Measurements from ENCODE around the gene TLX2.

TLX2 gene

DNA sequence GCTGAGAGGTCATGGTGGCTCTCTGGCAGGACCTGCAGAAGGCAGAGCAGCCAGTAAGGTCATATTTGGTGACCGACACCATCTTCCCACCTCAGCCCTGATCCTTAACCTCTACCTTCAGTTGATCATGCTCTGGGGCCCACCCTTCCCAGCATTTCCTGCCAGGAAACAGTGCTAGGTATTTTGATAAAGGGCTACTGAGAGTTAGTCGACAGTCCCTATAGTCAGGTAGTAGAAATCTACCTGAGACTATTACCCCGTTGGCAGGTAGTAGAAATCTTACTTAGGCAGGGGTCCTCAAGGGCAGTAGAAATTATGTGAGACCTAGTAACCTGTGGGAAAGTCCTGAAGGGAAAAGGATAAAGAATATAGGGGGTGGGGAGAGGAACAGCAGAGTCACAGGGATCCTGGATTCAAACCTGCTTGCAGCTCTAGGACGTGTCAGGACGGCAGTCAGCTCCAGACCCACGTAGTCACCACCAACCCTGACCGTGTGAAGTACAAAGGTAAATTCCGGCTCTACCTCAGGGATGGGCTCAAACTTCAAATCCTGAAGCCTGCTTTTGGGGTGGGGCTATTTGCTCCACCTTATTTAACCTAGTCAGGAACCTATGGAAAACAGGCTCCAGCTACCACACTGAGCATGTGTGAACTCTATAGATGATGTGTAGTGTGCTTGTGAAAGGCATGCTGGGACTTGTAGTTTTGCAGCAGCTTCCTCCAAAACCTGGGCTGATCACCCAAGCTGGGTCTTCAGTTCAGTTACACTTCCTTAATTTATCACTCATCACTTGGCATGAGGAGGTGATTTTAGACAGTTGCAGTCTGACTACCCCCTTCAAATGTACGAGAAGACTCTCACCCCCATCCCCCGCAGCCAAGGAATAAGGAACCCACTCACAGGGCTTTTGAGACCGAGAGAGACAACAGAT is 11.7 kb downstream of the TLX2 start, which contains the start of gene DQX1:
TSS of gene DQX1 (minus strand) at position 515 of the 932 bp plus-strand sequence. CDS start at position 13, 502 bp downstream.
- Histone ChIP-seq H3K9me3 (ENCODE audit: control insufficient read depth in 1 of 2, low read length in 2 of 2) (no peaks in the 10 kb centered on the region), H3K36me3 (ENCODE audit: control insufficient read depth in 1 of 2, insufficient read depth in 2 of 2, low read length in 2 of 2) (peaks cover 21 to 35% of the 10 kb centered on the region in 2 donors), H3K27ac (ENCODE audit: low read depth, low read length) (peak within 1 kb of the TSS; percentile 27), H3K9ac (ENCODE audit: low read depth in 1 of 2, low read length in 2 of 2) (peak within 1 kb of the TSS; percentile 63 to 77), H3K4me1 (ENCODE audit: control insufficient read depth in 1 of 2, insufficient read depth in 2 of 2, low read length in 2 of 2) (peaks cover 28 to 30% of the 10 kb centered on the region in 2 donors), H3K4me3 (ENCODE audit: low read depth in 1 of 2, low read length in 2 of 2) (peak within 1 kb of the TSS; percentile 66 to 68), H3K27me3 (ENCODE audit: control insufficient read depth in 1 of 2, insufficient read depth in 2 of 2, low read length in 2 of 2) (no peaks in the 10 kb centered on the region)

DNA sequence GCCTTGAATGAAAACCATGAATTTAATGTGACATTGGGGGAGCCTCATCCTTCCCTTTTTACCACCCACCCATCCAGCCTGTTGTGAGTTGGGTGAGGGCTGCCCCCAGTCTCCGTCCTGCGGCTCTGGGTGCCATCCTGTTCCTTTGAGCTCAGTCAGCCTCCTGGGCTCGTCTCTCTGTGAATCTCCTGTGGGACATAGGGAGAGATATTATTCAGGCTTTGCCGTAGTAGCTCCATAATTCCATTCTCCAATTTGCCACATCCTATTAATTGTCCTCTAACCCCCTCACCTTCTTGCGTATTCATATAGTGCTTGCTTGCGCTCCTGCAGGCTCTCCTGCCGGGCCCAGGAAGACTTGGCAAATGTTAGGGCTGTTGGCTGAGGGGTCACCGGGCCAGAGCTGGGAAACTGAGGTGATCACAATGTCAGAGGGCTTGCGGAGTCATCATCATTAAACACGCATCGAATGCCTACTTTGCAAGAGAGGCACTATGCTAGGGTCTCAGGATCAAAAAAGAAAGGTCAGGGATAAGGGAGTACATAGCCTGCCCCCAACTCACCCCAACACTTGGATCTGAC is 12.5 kb downstream of the TLX2 start:
- H3K9ac ChIP-seq (ENCODE audit: low read depth in 1 of 2, low read length in 2 of 2), result no peak overlapping the region
- H3K4me3 ChIP-seq (ENCODE audit: low read depth in 1 of 2, low read length in 2 of 2), result no peak overlapping the region
- H3K27ac ChIP-seq (ENCODE audit: low read depth, low read length), result no peak overlapping the region
- no peaks in the 10 kb centered on the region for H3K9me3 ChIP-seq (ENCODE audit: control insufficient read depth in 1 of 2, low read length in 2 of 2)
- H3K27me3 ChIP-seq (ENCODE audit: control insufficient read depth in 1 of 2, insufficient read depth in 2 of 2, low read length in 2 of 2), result no peaks in the 10 kb centered on the region
- peaks cover 21 to 30% of the 10 kb centered on the region in 2 donors for H3K36me3 ChIP-seq (ENCODE audit: control insufficient read depth in 1 of 2, insufficient read depth in 2 of 2, low read length in 2 of 2)
- peaks cover 35 to 38% of the 10 kb centered on the region in 2 donors for H3K4me1 ChIP-seq (ENCODE audit: control insufficient read depth in 1 of 2, insufficient read depth in 2 of 2, low read length in 2 of 2)

- no peak overlapping the region for H3K27ac ChIP-seq (ENCODE audit: low read depth, low read length)
- H3K27me3 ChIP-seq (ENCODE audit: control insufficient read depth in 1 of 2, insufficient read depth in 2 of 2, low read length in 2 of 2), result no peaks in the 10 kb centered on the region
- H3K9ac ChIP-seq (ENCODE audit: low read depth in 1 of 2, low read length in 2 of 2), result no peak overlapping the region
- H3K4me3 ChIP-seq (ENCODE audit: low read depth in 1 of 2, low read length in 2 of 2), result peak overlapping the region in 1 of 2 donors; percentile 99
- H3K36me3 ChIP-seq (ENCODE audit: control insufficient read depth in 1 of 2, insufficient read depth in 2 of 2, low read length in 2 of 2), result peaks cover 21 to 27% of the 10 kb centered on the region in 2 donors
- peaks cover 35 to 42% of the 10 kb centered on the region in 2 donors for H3K4me1 ChIP-seq (ENCODE audit: control insufficient read depth in 1 of 2, insufficient read depth in 2 of 2, low read length in 2 of 2)
- no peaks in the 10 kb centered on the region for H3K9me3 ChIP-seq (ENCODE audit: control insufficient read depth in 1 of 2, low read length in 2 of 2)
These were observed 13.5 kb downstream of the TLX2 start for GRCh38 chr2:74527741-74528140.

- H3K4me1 ChIP-seq (ENCODE audit: control insufficient read depth in 1 of 2, insufficient read depth in 2 of 2, low read length in 2 of 2), result peaks cover 35 to 42% of the 10 kb centered on the region in 2 donors
- H3K9ac ChIP-seq (ENCODE audit: low read depth in 1 of 2, low read length in 2 of 2), result peak overlapping the region; percentile 96 to 99
- no peaks in the 10 kb centered on the region for H3K27me3 ChIP-seq (ENCODE audit: control insufficient read depth in 1 of 2, insufficient read depth in 2 of 2, low read length in 2 of 2)
- peaks cover 21 to 36% of the 10 kb centered on the region in 2 donors for H3K36me3 ChIP-seq (ENCODE audit: control insufficient read depth in 1 of 2, insufficient read depth in 2 of 2, low read length in 2 of 2)
- no peaks in the 10 kb centered on the region for H3K9me3 ChIP-seq (ENCODE audit: control insufficient read depth in 1 of 2, low read length in 2 of 2)
- H3K4me3 ChIP-seq (ENCODE audit: low read depth in 1 of 2, low read length in 2 of 2), result peak overlapping the region; percentile 99 to 100
- H3K27ac ChIP-seq (ENCODE audit: low read depth, low read length), result peak overlapping the region; percentile 87
These were observed 14.5 kb downstream of the TLX2 start for GRCh38 chr2:74528600-74529356.

GRCh38 chr2:74529357-74530238 is 15.3 kb downstream of the TLX2 start, which contains the start of the genes AUP1 and HTRA2:
Gene AUP1 (minus strand): TSS chr2:74529706. CDS start chr2:74529629, 77 bp downstream.
Gene HTRA2 (plus strand): TSS chr2:74529933. CDS start chr2:74530007, 74 bp downstream.
- no peaks in the 10 kb centered on the region for H3K27me3 ChIP-seq (ENCODE audit: control insufficient read depth in 1 of 2, insufficient read depth in 2 of 2, low read length in 2 of 2)
- H3K27ac ChIP-seq (ENCODE audit: low read depth, low read length), result peak within 1 kb of the TSS; percentile 87
- H3K4me1 ChIP-seq (ENCODE audit: control insufficient read depth in 1 of 2, insufficient read depth in 2 of 2, low read length in 2 of 2), result peaks cover 35 to 42% of the 10 kb centered on the region in 2 donors
- peak within 1 kb of the TSS; percentile 96 to 99 for H3K9ac ChIP-seq (ENCODE audit: low read depth in 1 of 2, low read length in 2 of 2)
- no peaks in the 10 kb centered on the region for H3K9me3 ChIP-seq (ENCODE audit: control insufficient read depth in 1 of 2, low read length in 2 of 2)
- peaks cover 21 to 40% of the 10 kb centered on the region in 2 donors for H3K36me3 ChIP-seq (ENCODE audit: control insufficient read depth in 1 of 2, insufficient read depth in 2 of 2, low read length in 2 of 2)
- H3K4me3 ChIP-seq (ENCODE audit: low read depth in 1 of 2, low read length in 2 of 2), result peak within 1 kb of the TSS; percentile 99 to 100

GRCh38 chr2:74530239-74531187 is 16.3 kb downstream of the TLX2 start:
- H3K36me3 ChIP-seq (ENCODE audit: control insufficient read depth in 1 of 2, insufficient read depth in 2 of 2, low read length in 2 of 2), result peaks cover 21 to 40% of the 10 kb centered on the region in 2 donors
- H3K9ac ChIP-seq (ENCODE audit: low read depth in 1 of 2, low read length in 2 of 2), result peak overlapping the region; percentile 72 to 83

DNA sequence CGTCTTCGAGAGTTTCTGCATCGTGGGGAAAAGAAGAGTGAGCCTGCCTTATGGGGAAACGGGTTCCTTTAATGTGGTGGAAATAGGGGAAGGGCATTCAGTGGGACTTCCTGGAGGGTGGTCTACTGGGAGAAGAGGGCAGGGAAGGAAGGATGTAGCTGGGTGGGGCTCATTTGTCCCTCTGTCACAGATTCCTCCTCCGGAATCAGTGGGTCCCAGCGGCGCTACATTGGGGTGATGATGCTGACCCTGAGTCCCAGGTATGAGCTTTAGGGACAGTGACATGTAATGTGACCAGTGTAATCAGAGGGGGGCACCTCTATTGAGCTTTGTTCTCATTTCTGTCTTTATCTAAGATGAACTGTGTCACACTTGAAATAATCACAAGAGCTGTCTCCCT is 17.4 kb downstream of the TLX2 start:
- H3K27ac ChIP-seq (ENCODE audit: low read depth, low read length), result no peak overlapping the region
- no peaks in the 10 kb centered on the region for H3K27me3 ChIP-seq (ENCODE audit: control insufficient read depth in 1 of 2, insufficient read depth in 2 of 2, low read length in 2 of 2)
- H3K4me1 ChIP-seq (ENCODE audit: control insufficient read depth in 1 of 2, insufficient read depth in 2 of 2, low read length in 2 of 2), result peaks cover 22 to 33% of the 10 kb centered on the region in 2 donors
- no peak overlapping the region for H3K4me3 ChIP-seq (ENCODE audit: low read depth in 1 of 2, low read length in 2 of 2)
- H3K36me3 ChIP-seq (ENCODE audit: control insufficient read depth in 1 of 2, insufficient read depth in 2 of 2, low read length in 2 of 2), result peaks cover 16 to 36% of the 10 kb centered on the region in 2 donors
- H3K9me3 ChIP-seq (ENCODE audit: control insufficient read depth in 1 of 2, low read length in 2 of 2), result no peaks in the 10 kb centered on the region
- no peak overlapping the region for H3K9ac ChIP-seq (ENCODE audit: low read depth in 1 of 2, low read length in 2 of 2)

More at GRCh38 chr2:74530239-74531187, 16.3 kb downstream of the TLX2 start:
- Histone ChIP-seq H3K9me3 (ENCODE audit: control insufficient read depth in 1 of 2, low read length in 2 of 2) (no peaks in the 10 kb centered on the region), H3K4me3 (ENCODE audit: low read depth in 1 of 2, low read length in 2 of 2) (peak overlapping the region; percentile 99 to 100), H3K27me3 (ENCODE audit: control insufficient read depth in 1 of 2, insufficient read depth in 2 of 2, low read length in 2 of 2) (no peaks in the 10 kb centered on the region), H3K4me1 (ENCODE audit: control insufficient read depth in 1 of 2, insufficient read depth in 2 of 2, low read length in 2 of 2) (peaks cover 28 to 35% of the 10 kb centered on the region in 2 donors), H3K27ac (ENCODE audit: low read depth, low read length) (peak overlapping the region; percentile 46)

DNA sequence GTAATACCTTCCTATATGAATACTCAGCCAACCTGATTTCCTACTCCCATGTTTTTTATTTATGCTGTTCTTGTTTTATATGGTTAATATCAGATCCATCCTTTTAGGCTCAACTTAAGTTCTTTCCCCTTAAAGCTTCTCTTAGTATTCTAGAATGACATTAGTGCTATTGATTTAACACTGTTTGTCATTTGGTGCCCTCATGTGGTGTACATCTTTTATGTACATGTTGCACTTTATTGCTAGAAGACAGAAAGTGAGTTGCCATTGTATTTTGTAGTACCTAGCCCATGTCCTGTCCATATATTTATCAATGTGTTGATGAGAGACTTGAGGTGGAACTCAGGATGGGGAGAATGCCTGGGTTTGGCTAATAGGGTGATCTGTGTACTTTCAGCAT is 18.0 kb downstream of the TLX2 start:
- H3K36me3 ChIP-seq (ENCODE audit: control insufficient read depth in 1 of 2, insufficient read depth in 2 of 2, low read length in 2 of 2), result peaks cover 10 to 30% of the 10 kb centered on the region in 2 donors
- no peak overlapping the region for H3K9ac ChIP-seq (ENCODE audit: low read depth in 1 of 2, low read length in 2 of 2)
- no peaks in the 10 kb centered on the region for H3K27me3 ChIP-seq (ENCODE audit: control insufficient read depth in 1 of 2, insufficient read depth in 2 of 2, low read length in 2 of 2)

More for the DNA sequence above, 18.0 kb downstream of the TLX2 start:
- H3K9me3 ChIP-seq (ENCODE audit: control insufficient read depth in 1 of 2, low read length in 2 of 2), result no peaks in the 10 kb centered on the region
- H3K4me1 ChIP-seq (ENCODE audit: control insufficient read depth in 1 of 2, insufficient read depth in 2 of 2, low read length in 2 of 2), result peaks cover 22 to 33% of the 10 kb centered on the region in 2 donors
- no peak overlapping the region for H3K4me3 ChIP-seq (ENCODE audit: low read depth in 1 of 2, low read length in 2 of 2)
- no peak overlapping the region for H3K27ac ChIP-seq (ENCODE audit: low read depth, low read length)

All from duodenal mucosa (tissue), 2 donors.